T-cell (primary cell): ENCODE data around the gene CARS2. TPM values are rescaled to one million over a fixed set of nuclear protein-coding genes. Genes with fewer than 3 reads are reported as not detected.
"Not testable (repeated sequence)": the region's sequence is repeated elsewhere in the genome, so short reads cannot be mapped to it uniquely, and the experiment has no call there.

Experiments
- ATAC-seq, 4 experiments: fragments of 200-7000 bp in 3 of 4; fragments of 150-1000 bp in 1 of 4; cut with Tn5 transposase; replicated peaks in 1 of 4; 1 replicate in 3 of 4; 2 replicates in 1 of 4; pipeline ENCODE4 v1.10.0; 2021; ENCODE audit warnings: moderate library complexity in 3 of 4, mild to moderate bottlenecking in 2 of 4, moderate number of reproducible peaks in 1 of 4
- CTCF ChIA-PET, 2 donors: fragments of 300-600 bp; sonication (Branson Sonifier 250); formaldehyde crosslinking; loops; one replicate each; lab custom pipeline; 2022; ENCODE audit warnings: antibody characterized with exemption in 2 of 2; lab: Charles Lee
- POLR2A ChIA-PET, 2 donors: fragments of 300-600 bp; sonication (Branson Sonifier 250); formaldehyde crosslinking; loops; one replicate each; lab custom pipeline; 2022; ENCODE audit warnings: antibody characterized with exemption in 2 of 2; lab: Charles Lee
- DNase-seq, 35 experiments: peaks; one replicate each; pipeline versions ENCODE4 v3.0.0 to v3.0.0-alpha.2; 2013 to 2023
- H3K27ac ChIP-seq: one replicate; pipeline ENCODE4 v1.5.1; 2013; ENCODE audit warnings: low read length
- H3K27me3 ChIP-seq, 2 experiments: replicated peaks in 1 of 2; 1 replicate in 1 of 2; 2 replicates in 1 of 2; pipeline versions ENCODE4 v1.6.1 to v1.7.0; 2013; ENCODE audit warnings: low read length in 1 of 2, mixed read lengths in 1 of 2; ENCODE audit not compliant: control insufficient read depth in 2 of 2, insufficient read depth in 2 of 2; ENCODE audit errors: extremely low read depth in 1 of 2
- H3K36me3 ChIP-seq, 2 donors: 1 replicate in 1 of 2; 2 replicates in 1 of 2; pipeline versions ENCODE4 v1.6.1 to v1.7.0; 2013; ENCODE audit warnings: low read length in 1 of 2; ENCODE audit not compliant: control insufficient read depth in 2 of 2, insufficient read depth in 1 of 2; ENCODE audit errors: extremely low read depth in 1 of 2
- H3K4me1 ChIP-seq, 2 experiments: 1 replicate in 1 of 2; 2 replicates in 1 of 2; pipeline versions ENCODE4 v1.6.1 to v1.7.0; 2013; ENCODE audit warnings: low read length in 2 of 2, mixed read lengths in 1 of 2; ENCODE audit not compliant: insufficient read depth in 2 of 2, control insufficient read depth in 1 of 2; ENCODE audit errors: extremely low read depth in 1 of 2
- H3K4me3 ChIP-seq, 2 donors: 1 replicate in 1 of 2; 2 replicates in 1 of 2; pipeline versions ENCODE4 v1.5.1 to v1.7.0; 2013; ENCODE audit warnings: mild to moderate bottlenecking in 2 of 2, low read length in 1 of 2, moderate library complexity in 1 of 2; ENCODE audit not compliant: control insufficient read depth in 1 of 2; ENCODE audit errors: extremely low read depth in 1 of 2
- H3K9me3 ChIP-seq: 2 replicates; pipeline ENCODE4 v1.7.0; 2013
- H3K27ac Mint-ChIP-seq, 2 donors: one replicate each; pipeline ENCODE4 v1.8.0; 2020 to 2021; ENCODE audit warnings: mild to moderate bottlenecking in 2 of 2, mixed read lengths in 2 of 2
- H3K27me3 Mint-ChIP-seq, 2 donors: one replicate each; pipeline ENCODE4 v1.8.0; 2021 to 2022; ENCODE audit warnings: mixed read lengths in 2 of 2
- H3K36me3 Mint-ChIP-seq: one replicate; pipeline ENCODE4 v1.8.0; 2021; ENCODE audit warnings: mixed read lengths
- H3K4me1 Mint-ChIP-seq, 3 donors: one replicate each; pipeline ENCODE4 v1.8.0; 2020 to 2022; ENCODE audit warnings: mixed read lengths in 3 of 3, mild to moderate bottlenecking in 1 of 3
- H3K4me3 Mint-ChIP-seq, 3 donors: one replicate each; pipeline ENCODE4 v1.8.0; 2020 to 2022; ENCODE audit warnings: mild to moderate bottlenecking in 3 of 3, mixed read lengths in 3 of 3, moderate library complexity in 3 of 3
- H3K9me3 Mint-ChIP-seq, 3 donors: one replicate each; pipeline ENCODE4 v1.8.0; 2020 to 2022; ENCODE audit warnings: mixed read lengths in 3 of 3
- WGBS: methylation state at CpG from one replicate; pipeline ENCODE4 v1.1.5; 2013; ENCODE audit warnings: missing lambda C conversion rate; ENCODE audit not compliant: insufficient coverage; 5-methylcytosine and 5-hydroxymethylcytosine counted together
- total RNA-seq, 35 experiments: library from RNA in 6 of 35; stranded (reverse) in 6 of 35; fragments of 120-200 nt in 1 of 35; gene quantifications; one replicate each; pipeline versions ENCODE4 v1.2.1 to v1.2.4 and lab custom pipeline; 2013 to 2026

The CARS2 gene
- total RNA-seq, 5 donors from 2014 or later (not counting 1 experiment from before 2014, with no cell fraction given), result 74.2 to 102 (median 85.4) TPM

GRCh38 chr13:110731072-110731471 is 25.2 kb upstream of the CARS2 start:
- Histone ChIP-seq H3K27me3 (no peaks in the 10 kb centered on the region), H3K27ac (no peak overlapping the region), H3K4me1 (peaks cover 0 to 15% of the 10 kb centered on the region in 2 experiments), H3K9me3 (no peaks in the 10 kb centered on the region), H3K36me3 (no peaks in the 10 kb centered on the region), H3K4me3 (no peak overlapping the region)
- no peak for ATAC-seq
- H3K9me3 Mint-ChIP-seq, result no peaks in the 10 kb centered on the region
- H3K27me3 Mint-ChIP-seq, result no peaks in the 10 kb centered on the region
- H3K4me1 Mint-ChIP-seq, result peaks cover 19 to 24% (median 20%) of the 10 kb centered on the region in 3 donors
- CTCF ChIA-PET, result no interaction called here
- H3K27ac Mint-ChIP-seq, result no peak overlapping the region
- H3K4me3 Mint-ChIP-seq, result no peak overlapping the region
- WGBS, result no CpG with 5 or more reads among the region's 3 CpGs
- no peak for DNase-seq
- H3K36me3 Mint-ChIP-seq, result no peaks in the 10 kb centered on the region
- POLR2A ChIA-PET, result no interaction called here

DNA sequence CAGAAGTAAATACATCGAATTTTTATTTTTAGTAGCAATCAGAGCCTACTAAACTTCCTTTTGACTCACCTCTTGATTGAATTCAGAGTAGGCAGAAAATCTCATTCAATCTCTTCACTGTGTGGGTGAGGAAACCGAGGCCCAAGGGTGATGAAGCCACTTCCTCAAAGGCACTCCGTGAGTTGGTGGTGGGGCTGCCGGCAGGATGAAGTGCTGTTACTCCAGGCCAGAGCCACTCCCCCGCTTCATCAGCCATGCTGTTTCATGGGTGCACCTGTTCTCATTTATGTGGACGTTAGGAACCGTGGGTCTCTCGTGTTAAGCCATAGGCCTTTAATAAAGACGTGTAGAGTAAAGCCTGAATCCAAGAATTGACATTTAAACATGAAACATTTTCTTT is 20.8 kb upstream of the CARS2 start:
- Mint-ChIP-seq H3K27me3 (no peaks in the 10 kb centered on the region), H3K4me1 (peaks cover 29 to 41% (median 39%) of the 10 kb centered on the region in 3 donors), H3K27ac (peak overlapping the region; percentile 75 to 88), H3K9me3 (no peaks in the 10 kb centered on the region), H3K36me3 (no peaks in the 10 kb centered on the region), H3K4me3 (peak overlapping the region; percentile 11 to 48 (median 25))
- ChIA-PET POLR2A (no interaction called here), CTCF (no interaction called here)
- no peak overlapping the region for H3K4me3 ChIP-seq
- H3K27me3 ChIP-seq, result no peaks in the 10 kb centered on the region
- peak; percentile 87 to 95 (median 89) for ATAC-seq
- H3K4me1 ChIP-seq, result peaks cover 0 to 24% of the 10 kb centered on the region in 2 experiments
- peak overlapping the region; percentile 8 for H3K27ac ChIP-seq
- H3K9me3 ChIP-seq, result no peaks in the 10 kb centered on the region
- H3K36me3 ChIP-seq, result peaks cover 0 to 1% of the 10 kb centered on the region in 2 donors
- WGBS, result 40% methylated on average over 1 of the region's 9 CpGs
- peak in 34 of 35 experiments; percentile 6 to 71 (median 50) for DNase-seq

DNA sequence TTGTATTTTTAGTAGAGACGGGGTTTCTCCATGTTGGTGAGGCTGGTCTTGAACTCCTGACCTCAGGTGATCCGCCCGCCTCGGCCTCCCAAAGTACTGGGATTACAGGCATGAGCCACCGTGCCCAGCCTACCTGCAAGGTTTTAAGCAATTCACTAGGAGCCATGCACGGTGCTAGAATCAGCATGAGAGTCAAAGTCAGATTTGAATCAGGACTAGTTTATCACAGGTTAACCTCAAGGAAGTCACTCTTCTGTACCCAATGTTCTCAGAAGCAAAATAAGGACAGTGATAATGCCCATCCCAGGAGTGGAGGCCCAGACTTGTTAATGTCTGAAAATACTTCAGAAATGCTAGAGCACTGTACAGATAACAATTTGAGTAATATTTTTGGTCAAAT is 20.2 kb upstream of the CARS2 start:
- DNase-seq, POLR2A ChIA-PET, H3K4me3 ChIP-seq, H3K36me3 Mint-ChIP-seq, CTCF ChIA-PET, H3K27me3 Mint-ChIP-seq, H3K9me3 Mint-ChIP-seq, H3K4me3 Mint-ChIP-seq, H3K27me3 ChIP-seq, H3K36me3 ChIP-seq, H3K9me3 ChIP-seq: not testable (repeated sequence)
- Mint-ChIP-seq H3K27ac (peak overlapping the region; percentile 52 to 88), H3K4me1 (peaks cover 29 to 41% (median 40%) of the 10 kb centered on the region in 3 donors)
- Histone ChIP-seq H3K27ac (peak overlapping the region; percentile 8), H3K4me1 (peaks cover 0 to 24% of the 10 kb centered on the region in 2 experiments)
- WGBS, result 75% methylated on average over 6 of the region's 6 CpGs
- ATAC-seq, result peak in 1 of 4 experiments; percentile 31

- Histone ChIP-seq H3K27ac (no peak overlapping the region), H3K4me1 (peaks cover 0 to 30% of the 10 kb centered on the region in 2 experiments), H3K4me3 (no peak overlapping the region), H3K27me3 (no peaks in the 10 kb centered on the region), H3K9me3 (no peaks in the 10 kb centered on the region), H3K36me3 (peaks cover 0 to 25% of the 10 kb centered on the region in 2 donors)
- ChIA-PET POLR2A (no interaction called here), CTCF (interaction anchor here in 1 of 2 donors (0.6 kb wide), 1 partner anchor 16 kb away, joined by 4 read pairs; no protein-coding TSS in a partner anchor)
- Mint-ChIP-seq H3K36me3 (peaks cover 11% of the 10 kb centered on the region), H3K4me1 (peaks cover 40 to 53% (median 43%) of the 10 kb centered on the region in 3 donors), H3K4me3 (no peak overlapping the region), H3K27ac (peak overlapping the region in 1 of 2 donors; percentile 58), H3K27me3 (no peaks in the 10 kb centered on the region), H3K9me3 (no peaks in the 10 kb centered on the region)
- WGBS, result 100% methylated on average over 5 of the region's 8 CpGs
- DNase-seq (no peak), ATAC-seq (no peak)
Measured at GRCh38 chr13:110723598-110723997, 17.7 kb upstream of the CARS2 start.

DNA sequence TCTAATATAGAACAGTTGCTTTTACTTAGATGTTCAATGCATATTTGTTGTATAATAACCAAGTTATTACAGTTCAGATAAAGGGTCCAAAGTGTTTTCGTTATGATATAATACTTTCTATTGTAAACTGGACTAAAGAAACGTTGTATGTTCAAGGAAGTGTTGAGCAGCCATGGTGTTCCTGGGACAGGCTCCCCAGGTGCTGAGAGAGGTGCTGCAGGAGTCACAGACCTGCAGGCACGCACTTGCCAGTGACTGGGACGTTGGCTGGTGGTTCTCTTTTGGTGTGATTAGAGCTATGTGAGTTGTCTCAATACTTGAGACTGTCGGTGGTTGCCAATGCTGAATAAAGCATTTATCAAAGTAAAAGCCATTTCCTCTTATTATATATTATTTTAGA is 17.1 kb upstream of the CARS2 start:
- H3K9me3 Mint-ChIP-seq, result no peaks in the 10 kb centered on the region
- no peak overlapping the region for H3K4me3 ChIP-seq
- peaks cover 0 to 31% of the 10 kb centered on the region in 2 experiments for H3K4me1 ChIP-seq
- no peaks in the 10 kb centered on the region for H3K27me3 Mint-ChIP-seq
- no peaks in the 10 kb centered on the region for H3K27me3 ChIP-seq
- ChIA-PET POLR2A (interaction anchor here in 1 of 2 donors (1.2 kb wide), 1 partner anchor 9 kb away, joined by 4 read pairs; no protein-coding TSS in a partner anchor), CTCF (no interaction called here)
- H3K4me1 Mint-ChIP-seq, result peaks cover 40 to 53% (median 45%) of the 10 kb centered on the region in 3 donors
- 100% methylated on average over 1 of the region's 5 CpGs for WGBS
- H3K27ac Mint-ChIP-seq, result no peak overlapping the region
- peaks cover 11% of the 10 kb centered on the region for H3K36me3 Mint-ChIP-seq
- H3K4me3 Mint-ChIP-seq, result no peak overlapping the region
- H3K9me3 ChIP-seq, result no peaks in the 10 kb centered on the region
- ATAC-seq, result no peak
- no peak overlapping the region for H3K27ac ChIP-seq
- peaks cover 0 to 25% of the 10 kb centered on the region in 2 donors for H3K36me3 ChIP-seq
- DNase-seq, result no peak

- Histone ChIP-seq H3K27me3 (no peaks in the 10 kb centered on the region), H3K4me1 (peaks cover 6 to 24% of the 10 kb centered on the region in 2 experiments), H3K9me3 (no peaks in the 10 kb centered on the region), H3K4me3 (no peak overlapping the region), H3K36me3 (peaks cover 0 to 25% of the 10 kb centered on the region in 2 donors), H3K27ac (no peak overlapping the region)
- Mint-ChIP-seq H3K4me1 (peaks cover 35 to 50% (median 45%) of the 10 kb centered on the region in 3 donors), H3K27me3 (no peaks in the 10 kb centered on the region), H3K27ac (no peak overlapping the region), H3K9me3 (no peaks in the 10 kb centered on the region), H3K36me3 (peaks cover 11% of the 10 kb centered on the region), H3K4me3 (no peak overlapping the region)
- 98% methylated on average over 61 of the region's 61 CpGs for WGBS
- ATAC-seq (no peak), DNase-seq (no peak)
- ChIA-PET CTCF (interaction anchor here in 1 of 2 donors (0.5 kb wide), 1 partner anchor 1855 kb away, joined by 3 read pairs; no protein-coding TSS in a partner anchor), POLR2A (no interaction called here)
Measured at GRCh38 chr13:110719036-110719710, 13.3 kb upstream of the CARS2 start.
